ENCODE measurements around the gene SAP130.
A peak's percentile ranks its signal among the peaks of the same experiment; 100 is the strongest.
"Not testable (repeated sequence)": the region's sequence is repeated elsewhere in the genome, so short reads cannot be mapped to it uniquely, and the experiment has no call there.

Gene SAP130

GRCh38 chr2:127950264-127950663 is 77.6 kb downstream of the SAP130 start:
- DNase-seq, result no peak

DNA sequence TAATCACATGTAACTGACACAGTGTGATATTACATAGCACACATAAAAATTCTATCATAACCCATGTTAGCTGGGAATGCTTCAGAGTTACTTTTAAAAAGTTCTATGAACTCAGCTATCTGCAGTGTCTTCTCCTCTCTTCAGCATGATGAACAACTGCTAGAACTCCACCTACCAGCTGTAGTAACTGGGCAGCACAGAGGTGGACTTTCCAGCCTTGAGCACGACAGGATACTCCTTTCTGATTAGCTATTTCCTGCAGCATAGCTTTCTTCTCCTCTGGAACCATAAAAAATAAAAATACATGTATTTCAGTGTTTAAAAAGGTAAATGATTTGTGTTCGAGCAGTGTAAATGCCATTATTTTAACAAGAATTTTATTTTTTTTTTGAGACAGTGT is 82.6 kb downstream of the SAP130 start:
- DNase-seq, result no peak

GRCh38 chr2:127943186-127943585 is 84.7 kb downstream of the SAP130 start:
- no peak for DNase-seq

DNA sequence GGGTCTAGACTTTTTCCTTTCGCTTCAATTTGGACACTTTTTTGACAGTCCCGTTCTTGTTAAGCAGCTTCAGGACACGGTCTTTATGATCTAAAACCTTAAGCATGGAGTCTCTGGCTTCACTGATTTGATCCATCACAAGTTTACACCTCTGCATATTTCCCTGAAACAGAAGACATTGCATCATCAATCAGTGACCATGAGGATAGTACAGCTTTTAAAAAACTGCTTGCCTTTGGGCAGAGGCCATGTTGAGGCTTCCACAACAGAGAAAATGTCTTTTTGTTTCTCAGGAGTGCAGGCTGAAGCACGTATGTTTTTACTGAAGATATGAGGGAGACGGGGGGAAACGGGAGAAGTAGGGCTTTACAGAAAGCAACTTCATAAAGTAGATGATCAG is 85.9 kb downstream of the SAP130 start:
- DNase-seq, result no peak

DNA sequence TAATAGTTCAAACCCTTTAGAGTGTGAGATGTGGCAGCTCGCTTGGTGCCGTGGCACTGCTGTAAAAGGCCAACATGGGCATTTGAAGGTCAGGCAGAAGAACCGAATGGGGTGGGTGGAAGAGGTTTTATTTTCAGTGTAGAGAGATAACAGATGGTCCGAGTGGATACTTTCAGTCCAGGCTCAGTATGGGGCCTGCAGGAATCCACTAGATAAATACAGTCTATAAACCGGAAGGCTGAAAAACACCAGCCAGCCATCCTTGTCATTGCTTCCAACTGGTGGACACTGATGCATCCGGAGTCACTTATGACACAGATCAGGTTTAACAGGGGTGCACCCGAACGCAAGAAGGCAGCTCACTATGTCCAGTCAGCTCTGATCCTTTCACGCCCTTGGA is 86.4 kb downstream of the SAP130 start:
- DNase-seq, result no peak

- DNase-seq, result no peak
Observed at GRCh38 chr2:127940641-127941040, 87.2 kb downstream of the SAP130 start.

- no peak for DNase-seq
Observed at GRCh38 chr2:127935337-127935736, 92.5 kb downstream of the SAP130 start.

DNA sequence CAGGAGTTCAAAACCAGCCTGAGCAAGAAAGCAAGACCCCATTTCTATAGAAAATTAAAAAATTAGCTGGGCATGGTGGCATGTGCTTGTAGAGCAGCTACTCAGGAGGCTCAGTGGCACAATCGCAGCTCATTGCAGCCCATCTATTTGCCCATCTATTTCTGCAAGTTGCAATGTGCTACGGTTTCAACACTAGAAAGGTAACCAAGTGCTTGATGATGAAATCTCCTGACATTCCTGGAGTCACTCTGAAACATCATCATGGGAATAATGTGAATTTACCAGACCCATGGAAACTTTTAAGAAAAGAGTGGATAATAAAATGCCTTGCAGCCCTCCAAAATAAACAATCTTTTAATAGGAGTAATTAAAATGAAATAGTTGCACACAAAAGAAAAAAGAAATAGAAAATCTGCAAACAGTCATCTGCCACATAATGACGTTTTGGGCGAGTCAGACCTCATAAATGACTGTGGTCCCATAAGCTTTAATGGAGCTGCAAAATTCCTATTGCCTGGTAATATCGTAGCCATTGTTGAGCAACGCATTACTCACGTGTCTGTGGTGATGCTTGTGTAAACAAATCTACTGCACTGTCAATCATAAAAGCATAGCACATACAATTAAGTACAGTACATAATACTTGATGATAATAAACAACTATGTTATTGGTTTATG is 95.5 kb downstream of the SAP130 start:
- DNase-seq, result no peak

GRCh38 chr2:127929449-127929848 is 98.4 kb downstream of the SAP130 start:
- DNase-seq, result no peak

DNA sequence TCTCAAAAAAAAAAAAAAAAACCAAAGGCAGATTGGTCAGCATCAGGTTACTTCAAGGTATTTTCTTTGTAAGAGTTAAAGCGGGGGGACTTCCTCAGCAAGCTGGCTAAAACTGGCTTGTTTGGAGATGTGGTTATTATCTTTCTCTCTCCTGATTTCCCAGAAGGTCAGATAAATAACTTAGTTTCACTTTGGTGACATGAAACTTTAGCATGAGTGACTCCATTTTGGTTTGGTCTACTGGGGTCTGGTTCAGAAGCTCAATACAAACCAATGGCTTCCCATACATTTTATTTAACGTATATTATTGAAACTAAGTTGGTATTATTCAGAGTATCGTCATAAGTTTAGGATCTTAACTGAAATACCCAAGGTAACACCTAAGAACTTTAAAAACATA is 100.5 kb downstream of the SAP130 start:
- no peak for DNase-seq

- no peak for DNase-seq
Observed at GRCh38 chr2:127917916-127918315, 109.9 kb downstream of the SAP130 start.

DNA sequence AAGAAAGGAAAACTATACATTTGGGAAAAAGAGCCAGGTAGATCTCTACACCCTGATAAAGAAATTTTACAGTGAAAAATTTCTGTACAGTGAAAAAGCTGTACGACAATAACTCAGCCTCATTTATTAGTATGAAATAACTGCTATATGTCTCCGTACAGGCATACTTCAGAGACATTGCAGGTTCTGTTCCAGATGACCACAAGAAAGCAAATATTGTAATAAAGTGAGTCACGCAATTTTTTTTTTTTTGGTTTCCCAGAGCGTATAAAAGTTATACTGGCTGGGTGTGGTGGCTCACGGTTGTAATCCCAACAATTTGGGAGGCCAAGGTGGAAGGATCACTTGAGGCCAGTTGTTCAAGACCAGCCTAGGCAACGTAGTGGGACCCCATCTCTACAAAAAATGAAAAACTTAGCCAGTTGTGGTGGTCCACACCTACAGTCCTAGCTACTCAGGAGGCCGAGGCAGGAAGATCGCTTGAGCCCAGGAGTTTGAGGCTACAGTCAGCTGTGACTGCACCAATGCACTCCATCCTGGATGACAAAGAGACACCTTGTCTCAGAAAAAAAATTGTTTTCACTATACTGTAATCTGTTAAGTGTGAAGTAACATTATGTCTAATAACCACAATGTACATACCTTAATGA is 113.9 kb downstream of the SAP130 start:
- no peak for DNase-seq

DNA sequence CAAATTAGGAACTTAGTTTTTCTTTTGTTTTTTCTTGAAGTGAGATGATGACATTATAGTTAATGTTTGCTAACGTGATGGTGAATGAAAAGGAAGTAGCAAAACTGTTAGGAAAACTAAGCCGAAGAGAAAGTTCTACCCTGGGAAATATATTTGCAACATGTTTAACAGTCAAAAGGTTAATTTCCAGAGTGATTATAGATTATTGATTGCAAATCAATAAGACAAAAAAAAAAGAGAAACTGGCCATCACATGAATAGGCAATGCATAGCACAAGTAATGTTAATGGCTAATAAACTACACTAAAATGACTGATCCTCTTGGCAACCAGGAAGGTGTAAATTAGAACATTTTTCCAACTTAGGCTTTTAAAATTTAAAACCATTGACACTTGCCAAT is 116.1 kb downstream of the SAP130 start:
- no peak for DNase-seq

GRCh38 chr2:127910415-127910814 is 117.4 kb downstream of the SAP130 start:
- no peak for DNase-seq

DNA sequence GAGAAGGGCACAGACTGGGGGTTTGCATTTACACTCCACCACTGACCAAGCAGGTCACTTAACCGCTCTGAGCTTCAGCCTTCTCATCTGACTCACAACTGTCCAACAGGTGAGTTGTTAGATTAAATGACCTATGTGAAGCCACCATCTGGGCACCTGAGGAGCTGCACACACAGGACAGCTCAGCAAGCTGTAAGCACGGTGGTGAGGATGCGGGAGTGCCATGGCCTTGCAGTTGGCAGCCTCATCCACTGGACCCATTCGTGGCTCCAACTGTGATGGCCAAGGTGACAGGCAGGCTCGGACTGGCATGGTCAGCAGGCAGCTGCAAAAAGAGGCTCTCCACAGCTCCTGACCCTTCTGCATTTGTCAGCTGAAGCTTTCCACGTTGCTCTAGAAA is 118.8 kb downstream of the SAP130 start:
- DNase-seq, result no peak

- not testable (repeated sequence) for DNase-seq
Observed at GRCh38 chr2:127907733-127908400, 120.0 kb downstream of the SAP130 start.

GRCh38 chr2:127906206-127906926 is 121.5 kb downstream of the SAP130 start:
- no peak for DNase-seq

DNA sequence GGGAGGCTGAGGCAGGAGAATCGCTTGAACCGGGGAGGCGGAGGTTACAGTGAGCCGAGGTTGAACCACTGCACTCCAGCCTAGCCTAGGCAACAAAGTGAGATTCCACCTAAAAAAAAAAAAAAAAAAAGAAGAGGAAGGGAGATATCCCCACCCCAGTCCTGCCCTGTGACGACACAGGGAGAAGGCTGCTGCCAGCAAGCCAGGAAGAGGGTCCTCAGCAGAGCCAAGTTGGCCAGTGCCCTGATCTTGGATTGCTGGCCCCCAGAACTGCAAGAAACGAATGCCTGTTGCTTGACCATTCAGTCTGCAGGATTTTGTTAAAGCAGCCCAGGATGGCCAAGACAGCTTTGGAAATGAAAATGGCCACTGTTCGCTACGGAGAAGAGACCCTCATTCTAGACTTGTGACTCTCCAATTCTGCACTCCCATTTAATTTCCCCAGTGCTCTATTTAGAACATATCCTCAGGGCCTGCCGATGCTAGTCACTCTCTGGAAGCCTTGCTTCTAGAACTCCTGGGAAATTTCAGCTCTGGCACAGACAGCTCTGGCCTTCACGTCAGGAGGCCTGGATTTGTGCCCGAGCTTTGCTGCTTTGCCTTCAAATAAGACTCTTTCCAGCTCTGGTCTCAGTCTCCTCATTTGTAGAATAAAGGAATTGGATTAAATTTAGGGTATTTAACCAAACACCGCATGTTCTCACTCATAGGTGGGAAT is 126.4 kb downstream of the SAP130 start:
- DNase-seq, result peak; percentile 24 to 52

- no peak for DNase-seq
Observed at GRCh38 chr2:127897531-127898211, 130.2 kb downstream of the SAP130 start.

- DNase-seq, result no peak
Observed at GRCh38 chr2:127893494-127893893, 134.4 kb downstream of the SAP130 start.

DNA sequence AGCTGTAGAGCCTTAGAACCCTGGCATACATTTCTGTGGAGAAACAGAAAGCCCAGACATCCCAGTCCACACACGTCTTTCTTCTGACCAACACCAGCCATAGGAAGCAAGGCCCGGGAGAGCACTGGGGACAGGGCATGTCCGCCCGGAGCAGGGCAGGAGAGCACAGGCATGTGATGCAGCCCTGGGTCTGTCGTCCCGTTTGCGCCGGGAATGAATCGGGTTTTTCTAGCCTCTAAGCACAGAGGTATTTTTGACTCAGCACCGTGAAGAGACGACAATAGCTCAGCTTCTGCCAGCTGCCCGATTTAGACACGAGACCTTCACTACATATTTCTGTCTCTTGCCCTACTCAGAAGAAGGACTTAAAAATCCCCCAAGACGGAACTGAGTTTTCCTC is 134.8 kb downstream of the SAP130 start:
- DNase-seq, result no peak

- DNase-seq, result no peak
Observed at GRCh38 chr2:127891811-127892210, 136.0 kb downstream of the SAP130 start.

All from hippocampal formation (tissue), 2 donors.